Astrocyte (in vitro differentiated cells and primary cell): ENCODE results near the gene P4HA2. TPM values are rescaled to one million over a fixed set of nuclear protein-coding genes. Genes with fewer than 3 reads are reported as not detected.
A peak's percentile ranks its signal among the peaks of the same experiment; 100 is the strongest.

Experiments
- DNase-seq: peaks from one replicate; pipeline ENCODE4 v3.0.0-alpha.2; 2010; ENCODE audit warnings: low read depth
- FAIRE-seq: peaks from 2 replicates; lab custom pipeline; 2011; peaks lifted over from hg19 to GRCh38; lab: Jason Lieb, UNC
- H2AFZ ChIP-seq: 2 replicates; pipeline ENCODE4 v1.6.0; 2012; ENCODE audit warnings: low read depth, low read length, inconsistent platforms
- H3K27ac ChIP-seq: 2 replicates; pipeline ENCODE4 v1.5.1; 2011; ENCODE audit warnings: low read depth, low read length, inconsistent platforms
- H3K27me3 ChIP-seq: 2 replicates; pipeline ENCODE4 v1.6.0; 2011; ENCODE audit warnings: low read length, inconsistent platforms; ENCODE audit not compliant: insufficient read depth
- H3K36me3 ChIP-seq: 2 replicates; pipeline ENCODE4 v1.5.1; 2011; ENCODE audit warnings: low read length, inconsistent platforms; ENCODE audit not compliant: insufficient read depth
- H3K4me1 ChIP-seq: 2 replicates; pipeline ENCODE4 v1.5.1; 2011; ENCODE audit warnings: low read length, inconsistent platforms; ENCODE audit not compliant: insufficient read depth
- H3K4me2 ChIP-seq: 2 replicates; pipeline ENCODE4 v1.6.0; 2012; ENCODE audit warnings: low read length, inconsistent platforms
- H3K4me3 ChIP-seq: 2 replicates; pipeline ENCODE4 v1.5.1; 2011; ENCODE audit warnings: low read depth, mild to moderate bottlenecking, low read length, inconsistent platforms; ENCODE audit not compliant: insufficient read depth
- H3K79me2 ChIP-seq: 2 replicates; pipeline ENCODE4 v1.6.0; 2012; ENCODE audit warnings: mild to moderate bottlenecking, low read length, inconsistent platforms; ENCODE audit not compliant: insufficient read depth
- H3K9ac ChIP-seq: 2 replicates; pipeline ENCODE4 v1.6.0; 2012; ENCODE audit warnings: mild to moderate bottlenecking, low read length, inconsistent platforms
- H3K9me3 ChIP-seq: 2 replicates; pipeline ENCODE4 v1.5.1; 2012; ENCODE audit warnings: low read depth, mild to moderate bottlenecking, low read length, inconsistent platforms; ENCODE audit not compliant: insufficient read depth
- H4K20me1 ChIP-seq: 2 replicates; pipeline ENCODE4 v1.6.0; 2012; ENCODE audit warnings: low read length, inconsistent platforms; ENCODE audit not compliant: insufficient read depth
- H3K27ac Mint-ChIP-seq: one replicate; pipeline ENCODE4 v1.8.0; 2021; ENCODE audit warnings: mild to moderate bottlenecking, mixed read lengths; ENCODE audit not compliant: unreplicated experiment
- H3K27me3 Mint-ChIP-seq: one replicate; pipeline ENCODE4 v1.8.0; 2021; ENCODE audit warnings: low read depth, mixed read lengths; ENCODE audit not compliant: unreplicated experiment
- H3K36me3 Mint-ChIP-seq: one replicate; pipeline ENCODE4 v1.8.0; 2021; ENCODE audit warnings: low read depth, mixed read lengths; ENCODE audit not compliant: unreplicated experiment
- H3K4me1 Mint-ChIP-seq: one replicate; pipeline ENCODE4 v1.8.0; 2021; ENCODE audit warnings: low read depth, mixed read lengths; ENCODE audit not compliant: unreplicated experiment
- H3K4me3 Mint-ChIP-seq: one replicate; pipeline ENCODE4 v1.8.0; 2021; ENCODE audit warnings: mild to moderate bottlenecking, moderate library complexity, mixed read lengths; ENCODE audit not compliant: unreplicated experiment
- H3K9me3 Mint-ChIP-seq: one replicate; pipeline ENCODE4 v1.8.0; 2021; ENCODE audit warnings: mild to moderate bottlenecking, mixed read lengths; ENCODE audit not compliant: unreplicated experiment
- CTCF ChIP-seq: IDR thresholded peaks from 2 replicates; pipeline ENCODE4 v1.5.1; 2011; ENCODE audit warnings: low read depth, mild to moderate bottlenecking, inconsistent platforms, low read length, moderate library complexity; ENCODE audit not compliant: insufficient read depth
- EZH2 ChIP-seq: IDR thresholded peaks from 2 replicates; pipeline ENCODE4 v1.6.1; 2012; ENCODE audit warnings: mild to moderate bottlenecking, low read length, inconsistent platforms; ENCODE audit not compliant: insufficient read depth
- total RNA-seq: library from RNA; stranded (reverse); gene quantifications from 2 replicates; pipeline ENCODE4 v1.2.1, GENCODE V29; 2021

P4HA2 gene
- total RNA-seq, 1 donor from 2014 or later: 214 TPM

GRCh38 chr5:132183723-132184122, 43.9 kb downstream of the P4HA2 start:
- H3K27ac Mint-ChIP-seq: no peak overlapping the region
- FAIRE-seq: no peak

GRCh38 chr5:132182359-132183040, 45.2 kb downstream of the P4HA2 start:
- FAIRE-seq (no peak), DNase-seq (no peak)
- Histone ChIP-seq H3K27me3 (no peaks in the 10 kb centered on the region), H3K27ac (no peak overlapping the region), H3K4me3 (no peak overlapping the region), H3K36me3 (peaks cover 5% of the 10 kb centered on the region), H3K9ac (no peak overlapping the region), H2AFZ (no peak overlapping the region), H3K79me2 (no peaks in the 10 kb centered on the region), H3K4me2 (no peak overlapping the region), H3K9me3 (no peaks in the 10 kb centered on the region), H3K4me1 (no peaks in the 10 kb centered on the region), H4K20me1 (no peaks in the 10 kb centered on the region)
- H3K9me3 Mint-ChIP-seq: peaks cover 6% of the 10 kb centered on the region
- H3K27me3 Mint-ChIP-seq: no peaks in the 10 kb centered on the region
- no peak overlapping the region for H3K4me3 Mint-ChIP-seq
- peaks cover 9% of the 10 kb centered on the region for H3K36me3 Mint-ChIP-seq
- TF ChIP-seq EZH2 (no peak), CTCF (no peak)
- H3K27ac Mint-ChIP-seq: no peak overlapping the region
- H3K4me1 Mint-ChIP-seq: peaks cover 5% of the 10 kb centered on the region

More at GRCh38 chr5:132183723-132184122, 43.9 kb downstream of the P4HA2 start:
- Histone ChIP-seq H2AFZ (no peak overlapping the region), H3K9ac (no peak overlapping the region), H3K9me3 (no peaks in the 10 kb centered on the region), H3K4me1 (no peaks in the 10 kb centered on the region), H3K4me3 (no peak overlapping the region), H4K20me1 (no peaks in the 10 kb centered on the region), H3K4me2 (no peak overlapping the region), H3K36me3 (peaks cover 5% of the 10 kb centered on the region), H3K27me3 (no peaks in the 10 kb centered on the region), H3K79me2 (no peaks in the 10 kb centered on the region), H3K27ac (no peak overlapping the region)
- Mint-ChIP-seq H3K27me3 (no peaks in the 10 kb centered on the region), H3K4me1 (peaks cover 5% of the 10 kb centered on the region), H3K4me3 (no peak overlapping the region), H3K36me3 (peaks cover 9% of the 10 kb centered on the region), H3K9me3 (peaks cover 6% of the 10 kb centered on the region)
- DNase-seq: peak; percentile 23
- TF ChIP-seq EZH2 (no peak), CTCF (no peak)

- Mint-ChIP-seq H3K36me3 (peaks cover 9% of the 10 kb centered on the region), H3K9me3 (peaks cover 6% of the 10 kb centered on the region), H3K27ac (no peak overlapping the region), H3K4me1 (peaks cover 5% of the 10 kb centered on the region), H3K27me3 (no peaks in the 10 kb centered on the region), H3K4me3 (no peak overlapping the region)
- H3K4me2 ChIP-seq: no peak overlapping the region
- H3K9me3 ChIP-seq: no peaks in the 10 kb centered on the region
- H2AFZ ChIP-seq: no peak overlapping the region
- H3K4me3 ChIP-seq: no peak overlapping the region
- no peaks in the 10 kb centered on the region for H4K20me1 ChIP-seq
- no peak overlapping the region for H3K27ac ChIP-seq
- FAIRE-seq (no peak), DNase-seq (no peak)
- no peaks in the 10 kb centered on the region for H3K79me2 ChIP-seq
- H3K27me3 ChIP-seq: no peaks in the 10 kb centered on the region
- no peak overlapping the region for H3K9ac ChIP-seq
- no peak for TF ChIP-seq EZH2
- no peak for TF ChIP-seq CTCF
- H3K4me1 ChIP-seq: no peaks in the 10 kb centered on the region
- H3K36me3 ChIP-seq: no peaks in the 10 kb centered on the region
Measured at GRCh38 chr5:132181011-132181629, 46.5 kb downstream of the P4HA2 start.
